ENCODE measurements around the gene GDNF.
"Not testable (repeated sequence)": the region's sequence is repeated elsewhere in the genome, so short reads cannot be mapped to it uniquely, and the experiment has no call there.

GDNF gene, protein sequence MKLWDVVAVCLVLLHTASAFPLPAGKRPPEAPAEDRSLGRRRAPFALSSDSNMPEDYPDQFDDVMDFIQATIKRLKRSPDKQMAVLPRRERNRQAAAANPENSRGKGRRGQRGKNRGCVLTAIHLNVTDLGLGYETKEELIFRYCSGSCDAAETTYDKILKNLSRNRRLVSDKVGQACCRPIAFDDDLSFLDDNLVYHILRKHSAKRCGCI

DNA sequence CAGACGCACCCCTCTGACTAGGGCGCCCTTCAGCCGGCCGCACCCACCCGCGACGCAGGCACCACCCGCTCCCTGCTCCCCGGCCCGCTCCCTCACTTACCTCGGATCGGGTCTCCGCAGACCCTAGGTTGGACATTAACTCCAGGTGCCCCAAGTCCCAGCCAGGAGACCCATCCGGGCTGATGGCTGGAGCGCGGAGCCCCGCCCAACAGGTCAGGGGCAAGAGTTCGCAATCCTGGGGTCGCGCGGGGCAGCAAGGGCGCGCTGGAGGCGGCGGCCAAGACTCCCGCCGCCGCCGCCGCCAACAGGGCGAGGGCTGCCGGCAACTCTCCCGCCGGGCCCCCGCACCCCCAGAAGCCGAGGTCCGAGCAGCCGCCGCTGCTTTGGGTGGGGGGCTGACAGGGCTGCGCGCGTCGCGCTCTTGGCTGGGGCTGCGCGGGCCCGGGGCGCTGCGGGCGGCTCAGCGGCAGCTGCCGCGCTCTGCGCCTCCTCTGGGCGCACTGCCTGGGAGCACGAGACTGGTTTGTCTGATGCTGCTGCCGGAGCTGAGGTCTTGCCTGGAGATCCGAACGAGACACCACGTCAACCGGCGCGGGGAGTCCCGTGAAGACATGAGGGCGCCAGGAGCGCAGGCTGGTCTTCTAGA lies at the start of gene GDNF:
Gene GDNF (minus strand): TSS at position 635 of the 646 bp plus-strand sequence. CDS start 5,245 bp downstream, outside the sequence.
- in situ Hi-C loops (cut with MboI; ENCODE audit: low sequenced_read_pairs) = no loop called here

DNA sequence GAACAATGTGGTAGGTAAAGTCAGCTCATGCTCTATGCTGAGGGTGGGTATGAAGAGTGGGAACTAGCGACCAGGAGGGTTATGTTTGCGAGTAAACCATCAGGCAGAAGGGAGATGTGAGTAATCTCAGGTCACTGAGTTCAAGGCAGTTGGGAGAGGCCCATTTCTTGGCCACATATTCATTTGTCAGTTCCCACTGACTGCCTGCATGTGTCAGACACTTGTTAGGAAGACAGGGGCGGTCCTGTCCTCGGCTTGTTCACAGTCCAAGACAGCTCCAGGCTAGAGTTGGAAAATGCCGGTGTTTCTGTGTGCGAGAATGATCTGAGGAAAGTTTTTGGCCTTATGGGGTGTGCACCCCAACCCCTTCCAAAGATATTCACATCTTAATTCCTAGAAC lies 48.6 kb upstream of the GDNF start:
- in situ Hi-C loops (cut with MboI; ENCODE audit: low sequenced_read_pairs) = no loop called here

DNA sequence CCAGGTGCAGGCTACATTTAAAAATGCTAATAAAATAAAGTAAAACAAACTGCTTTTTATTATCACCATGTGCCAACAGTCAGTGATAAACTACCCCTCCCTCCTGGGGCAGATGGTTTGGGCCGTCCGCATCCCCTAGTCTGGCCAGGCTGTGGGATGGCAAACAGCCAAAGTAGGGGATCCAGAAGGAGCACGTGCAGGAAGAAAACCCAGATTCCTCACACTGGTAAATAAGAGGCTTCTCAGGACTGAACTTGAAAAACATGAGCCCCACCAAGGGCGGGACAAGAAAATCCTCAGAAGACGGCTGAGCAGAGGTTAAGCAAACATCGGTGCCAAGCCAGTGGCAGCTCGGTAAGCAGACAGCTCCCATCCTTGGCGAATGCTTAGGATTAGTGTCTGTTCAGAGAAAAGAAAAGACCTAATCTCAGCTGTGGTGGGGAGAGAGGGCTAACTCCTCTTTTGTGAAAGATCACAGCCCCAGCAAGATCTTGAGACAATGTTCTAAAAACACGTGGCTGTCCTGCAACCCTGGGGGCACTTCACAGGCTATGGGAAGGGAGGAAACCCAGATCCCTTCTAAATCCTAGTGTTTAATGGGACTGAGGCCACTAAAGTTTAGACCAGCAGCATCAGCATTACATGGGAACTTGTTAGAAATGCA lies 46.5 kb upstream of the GDNF start:
- in situ Hi-C loops (cut with MboI; ENCODE audit: low sequenced_read_pairs) = no loop called here

DNA sequence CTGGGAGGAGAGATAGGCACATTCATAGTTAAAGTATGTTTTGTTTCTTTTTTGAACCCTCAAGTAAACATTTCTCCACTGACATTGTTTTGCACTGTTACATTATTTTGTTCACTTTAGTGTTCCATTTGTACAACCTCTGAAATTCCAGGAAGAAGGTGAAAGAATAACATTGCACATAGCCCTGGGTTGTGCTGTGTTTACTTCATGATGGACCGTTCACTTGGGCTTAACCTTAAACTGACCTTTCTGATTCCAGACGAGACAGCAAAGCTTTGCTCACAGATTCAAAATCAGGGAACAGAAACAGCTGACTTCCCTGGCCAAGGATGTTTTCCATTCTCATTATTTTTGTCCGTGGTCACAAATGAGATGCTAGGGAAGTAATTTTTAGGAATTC lies 42.8 kb upstream of the GDNF start:
- in situ Hi-C loops (cut with MboI; ENCODE audit: low sequenced_read_pairs) = no loop called here

DNA sequence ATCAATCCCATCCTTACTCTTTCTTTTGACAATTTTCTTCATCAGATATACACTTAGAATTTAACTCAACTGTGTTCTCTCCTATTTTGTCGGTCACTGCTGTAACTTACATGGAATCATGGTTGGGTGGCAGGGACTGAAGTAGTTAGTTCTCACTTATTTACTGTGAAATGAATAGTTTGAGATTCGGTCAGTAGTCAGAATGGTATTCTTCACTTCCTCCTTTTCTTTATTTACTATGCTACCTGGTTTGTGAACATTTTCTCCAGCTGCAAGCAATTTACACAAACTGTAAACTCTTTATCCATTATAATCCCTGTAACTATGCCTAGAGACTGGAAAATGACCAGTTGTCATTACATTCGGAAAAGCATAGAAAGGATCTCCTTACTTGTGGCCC lies 41.5 kb upstream of the GDNF start:
- in situ Hi-C loops (cut with MboI; ENCODE audit: low sequenced_read_pairs) = no loop called here

DNA sequence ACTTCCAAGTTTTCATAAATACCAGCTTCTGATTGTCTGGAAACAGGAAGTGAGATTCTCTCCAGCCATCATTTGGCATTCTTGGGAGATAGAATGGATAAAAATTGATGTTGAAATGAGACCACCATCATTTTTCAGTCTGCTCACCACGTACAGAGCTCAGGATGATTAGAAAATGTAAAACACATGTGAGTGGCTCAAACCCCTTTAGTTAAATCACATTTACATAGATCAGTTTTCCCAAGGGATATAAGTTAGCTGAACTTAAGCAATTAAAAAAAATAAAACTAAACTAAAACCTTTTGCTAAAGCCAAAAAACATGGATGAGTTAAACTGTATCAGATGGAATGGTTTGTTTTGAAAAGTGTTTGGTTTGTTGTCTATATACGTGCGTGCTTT lies 37.1 kb upstream of the GDNF start:
- in situ Hi-C loops (cut with MboI; ENCODE audit: low sequenced_read_pairs) = no loop called here

DNA sequence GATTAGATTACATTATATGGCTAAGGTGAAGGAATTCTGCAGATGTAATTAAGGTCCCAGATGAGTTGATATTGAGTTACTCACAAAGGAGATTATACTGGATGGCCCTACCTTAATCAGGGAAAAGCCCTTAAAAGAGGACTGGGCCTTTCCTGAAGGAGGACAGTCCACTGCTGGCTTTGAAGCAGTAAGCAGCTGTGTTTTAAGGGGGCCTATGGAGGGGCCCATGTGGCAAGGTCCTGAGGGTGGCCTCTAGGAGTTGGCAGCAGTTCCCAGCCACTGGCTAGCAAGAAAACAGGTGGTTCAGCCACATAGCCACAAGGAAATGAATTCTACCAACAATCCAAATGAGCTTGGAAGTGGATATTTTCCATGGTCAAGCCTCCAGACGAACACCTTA lies 36.4 kb upstream of the GDNF start:
- in situ Hi-C loops (cut with MboI; ENCODE audit: low sequenced_read_pairs) = no loop called here

DNA sequence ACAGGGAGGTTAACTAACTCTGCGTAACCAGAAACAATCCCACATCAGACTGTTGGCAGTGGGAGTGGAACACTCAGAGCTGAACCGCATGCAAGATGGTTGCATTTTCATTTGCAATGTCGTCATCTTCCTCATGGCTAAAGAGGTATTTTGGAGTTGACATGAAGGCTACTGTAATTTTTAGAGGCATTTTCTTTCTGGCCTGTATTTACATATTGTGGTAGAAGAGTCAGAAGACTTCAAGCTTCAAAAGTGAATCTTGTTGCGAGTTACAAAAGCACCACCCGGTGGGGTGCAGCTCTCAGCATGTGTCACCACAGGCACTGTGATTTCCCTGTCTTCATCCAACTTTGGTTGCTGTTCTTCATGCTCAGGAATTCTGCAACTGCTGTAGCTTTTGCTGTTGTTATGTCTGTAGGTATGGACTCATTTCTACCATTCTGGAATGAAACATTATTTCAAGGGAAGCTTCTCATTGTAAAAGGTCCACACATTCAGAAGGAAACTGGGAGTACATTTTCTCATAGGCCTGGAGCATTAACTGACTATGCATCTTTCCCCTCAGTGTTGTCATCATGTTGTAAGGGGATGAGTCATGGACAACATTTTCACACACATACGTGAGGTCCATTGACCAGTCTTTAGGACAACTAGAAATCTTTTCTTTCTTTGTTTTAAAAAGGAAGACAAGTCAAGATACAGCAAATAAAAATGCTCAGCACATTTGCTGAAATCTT lies 35.4 kb upstream of the GDNF start:
- in situ Hi-C loops (cut with MboI; ENCODE audit: low sequenced_read_pairs) = no loop called here

DNA sequence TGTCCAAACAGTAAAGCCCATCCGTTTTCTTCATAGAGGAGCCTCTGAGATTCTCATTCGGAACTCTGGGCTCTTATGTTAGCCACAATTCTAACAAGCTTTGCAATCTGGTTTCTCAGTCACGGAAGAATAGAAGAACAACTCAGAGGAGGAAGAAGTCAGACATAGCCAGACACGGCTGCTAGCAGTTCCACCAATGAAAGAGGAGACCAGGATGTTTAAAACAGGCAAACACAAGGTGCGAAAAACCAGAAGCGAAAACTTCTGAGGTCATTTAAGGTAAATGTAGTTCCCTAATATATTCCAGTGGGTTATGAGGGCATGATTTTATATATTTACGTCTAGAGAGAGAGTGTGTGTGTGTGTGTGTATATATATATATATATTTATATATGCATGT lies 34.1 kb upstream of the GDNF start:
- in situ Hi-C loops (cut with MboI; ENCODE audit: low sequenced_read_pairs) = no loop called here

DNA sequence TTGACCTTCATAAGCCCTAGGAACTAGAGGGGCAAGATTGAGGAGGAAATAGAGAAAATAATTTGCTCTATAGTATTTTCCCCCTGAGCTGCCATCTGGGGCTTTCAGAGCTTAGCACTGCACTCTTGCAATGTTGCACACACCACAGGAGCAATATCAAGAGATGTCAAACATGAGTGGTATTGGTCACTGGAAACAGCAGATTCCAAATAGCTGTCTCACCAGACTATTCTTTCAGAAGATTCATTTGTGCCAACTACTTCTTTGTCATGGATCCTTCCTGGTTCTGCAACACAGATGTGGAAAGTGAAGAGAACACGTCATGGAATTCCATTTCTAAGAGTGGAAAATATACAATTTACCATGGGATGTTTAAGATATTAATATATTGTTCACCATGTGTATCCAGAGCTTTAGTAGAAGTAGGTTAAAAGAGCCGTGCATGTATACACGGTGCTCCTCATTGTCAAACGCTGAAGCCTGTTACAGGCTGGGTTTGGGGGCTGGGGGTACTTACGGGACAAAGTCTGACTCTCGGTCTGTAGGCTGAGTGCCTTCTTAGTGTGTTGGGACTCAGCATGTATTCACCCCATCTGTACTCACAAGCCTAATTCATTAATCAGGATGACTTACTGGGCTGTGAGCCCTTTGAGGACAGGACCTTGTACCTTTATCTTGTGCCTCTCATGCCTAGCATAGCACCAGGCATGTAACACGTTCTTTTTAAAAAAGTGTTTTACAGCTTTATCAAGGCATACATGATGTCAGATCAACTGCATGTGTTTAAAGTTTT lies 31.4 kb upstream of the GDNF start:
- in situ Hi-C loops (cut with MboI; ENCODE audit: low sequenced_read_pairs) = no loop called here

DNA sequence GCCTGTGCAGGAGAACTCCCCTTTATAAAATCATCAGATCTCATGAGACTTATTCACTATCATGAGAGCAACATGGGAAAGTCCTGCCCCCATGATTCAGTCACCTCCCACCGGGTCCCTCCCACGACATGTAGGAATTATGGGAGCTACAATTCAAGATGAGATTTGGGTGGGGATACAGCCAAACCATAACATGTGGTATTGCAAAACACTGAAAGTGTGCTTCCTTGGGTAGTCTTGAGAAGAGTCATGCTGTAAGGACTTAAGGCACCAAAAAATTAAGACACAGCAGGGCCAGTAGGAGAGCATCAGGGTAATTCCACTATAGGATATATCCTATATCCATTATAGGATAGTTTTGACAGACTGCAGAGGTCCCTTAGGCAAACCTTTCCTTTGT lies 29.4 kb upstream of the GDNF start:
- in situ Hi-C loops (cut with MboI; ENCODE audit: low sequenced_read_pairs) = no loop called here

DNA sequence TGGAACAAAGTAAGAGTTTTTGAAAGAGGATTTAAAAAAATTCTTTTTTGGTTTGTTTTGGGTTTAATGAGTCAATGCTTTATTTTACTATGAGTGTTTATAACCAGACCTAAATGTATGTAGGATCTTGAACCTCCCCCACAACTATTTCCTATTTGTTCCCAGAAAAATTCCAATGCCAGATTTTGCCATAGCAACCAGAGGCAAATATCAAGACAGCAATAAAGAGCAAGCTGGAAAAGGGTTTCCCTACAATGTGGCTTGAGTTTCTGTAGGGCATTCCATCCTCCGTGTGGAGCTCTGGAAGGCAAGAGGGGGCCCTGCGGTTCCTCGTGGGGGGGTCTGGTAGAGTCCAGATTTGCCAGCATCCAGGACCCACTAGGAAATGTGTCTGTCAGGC lies 27.8 kb upstream of the GDNF start:
- in situ Hi-C loops (cut with MboI; ENCODE audit: low sequenced_read_pairs) = no loop called here

DNA sequence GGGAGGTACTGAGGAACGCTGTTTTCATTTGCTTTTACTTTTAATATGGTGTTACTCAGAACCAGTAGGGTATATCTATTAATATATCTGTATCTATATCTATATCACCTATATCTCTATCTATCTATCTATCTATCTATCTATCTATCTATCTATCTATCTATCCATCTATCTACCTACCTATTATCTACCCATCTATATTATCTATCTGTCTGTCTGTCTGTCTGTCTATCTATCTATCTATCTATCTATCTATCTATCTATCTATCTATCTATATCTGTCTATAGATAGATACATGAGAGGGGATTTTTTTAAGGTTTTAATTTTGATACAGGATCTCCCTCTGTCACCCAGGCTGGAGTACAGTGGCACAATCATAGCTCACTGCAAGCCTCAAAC lies 23.1 kb upstream of the GDNF start:
- in situ Hi-C loops (cut with MboI; ENCODE audit: low sequenced_read_pairs) = not testable (repeated sequence)

DNA sequence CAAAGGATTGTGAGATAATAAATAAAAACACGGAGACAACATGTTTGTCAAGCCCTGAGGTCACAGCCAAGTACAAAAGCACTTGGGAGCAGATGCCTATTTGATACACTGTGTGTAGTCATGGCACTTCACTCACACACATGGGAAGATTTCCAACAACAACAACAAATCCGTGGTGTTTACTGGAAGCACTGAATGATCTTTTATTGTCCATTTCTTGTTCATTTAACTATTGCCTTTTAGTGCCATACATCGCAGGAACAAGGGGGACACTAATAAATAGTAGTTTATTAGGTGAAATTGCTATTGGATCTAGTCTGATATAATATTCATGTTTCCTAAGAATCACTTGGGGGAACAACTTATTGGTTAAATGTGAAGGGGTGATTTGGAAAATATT lies 20.4 kb upstream of the GDNF start:
- in situ Hi-C loops (cut with MboI; ENCODE audit: low sequenced_read_pairs) = no loop called here

DNA sequence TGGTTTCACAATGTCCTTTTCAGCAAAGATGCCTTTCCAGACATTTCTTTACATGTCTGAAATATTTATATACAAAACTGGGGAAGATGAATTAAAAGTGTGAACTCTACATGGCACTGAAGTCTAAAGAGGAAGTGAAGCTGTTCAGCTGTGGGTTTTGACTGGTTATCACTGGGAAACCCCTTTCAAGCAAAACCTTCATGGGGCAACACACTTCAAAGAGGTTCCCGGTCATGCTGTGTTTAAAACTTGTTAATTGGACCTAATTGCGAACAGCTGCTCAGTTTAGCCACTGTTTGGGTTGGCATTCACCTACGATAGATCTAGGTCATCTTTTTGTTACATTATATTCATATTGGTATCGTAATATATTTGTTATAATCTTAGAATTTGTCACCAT lies 20.0 kb upstream of the GDNF start:
- in situ Hi-C loops (cut with MboI; ENCODE audit: low sequenced_read_pairs) = no loop called here

DNA sequence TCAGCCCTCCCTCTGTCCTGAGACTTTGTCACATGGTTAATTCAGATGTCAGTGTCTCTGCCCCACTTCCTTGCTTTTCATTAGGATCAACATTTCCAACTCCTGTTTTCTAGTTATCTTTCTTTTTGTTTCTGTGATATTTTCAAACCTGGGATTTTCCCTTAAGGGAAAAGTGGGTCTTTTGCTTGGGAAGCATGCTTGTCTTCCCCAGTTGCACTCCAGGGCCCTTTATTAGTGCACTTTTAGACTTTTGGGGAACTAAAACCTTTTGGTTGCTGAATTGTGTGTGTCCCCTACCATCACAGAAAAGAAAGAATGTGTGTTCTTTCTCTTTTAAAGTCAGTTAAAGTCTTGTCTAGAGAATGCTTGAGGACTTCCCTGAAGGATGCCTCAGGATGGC lies 18.4 kb upstream of the GDNF start:
- in situ Hi-C loops (cut with MboI; ENCODE audit: low sequenced_read_pairs) = no loop called here

DNA sequence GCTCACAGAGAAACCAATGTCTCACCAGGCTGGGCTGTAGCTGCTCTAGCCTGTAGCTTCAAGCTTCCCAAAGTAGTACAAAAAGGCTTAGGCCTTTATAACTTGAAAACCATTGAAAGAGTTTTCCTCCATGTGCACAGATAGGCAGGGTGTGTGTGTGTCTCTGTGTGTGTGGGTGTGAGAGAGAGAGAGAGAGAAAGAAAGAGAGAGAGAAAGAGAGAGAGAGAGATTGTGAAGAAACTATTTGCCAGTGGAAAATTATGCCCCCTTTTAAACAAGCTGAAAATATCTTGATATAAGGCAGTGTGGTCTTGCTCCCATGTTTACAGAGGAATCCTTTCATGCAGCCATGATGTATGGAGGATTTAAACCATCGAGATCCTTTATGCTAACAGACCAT lies 17.9 kb upstream of the GDNF start:
- in situ Hi-C loops (cut with MboI; ENCODE audit: low sequenced_read_pairs) = no loop called here

DNA sequence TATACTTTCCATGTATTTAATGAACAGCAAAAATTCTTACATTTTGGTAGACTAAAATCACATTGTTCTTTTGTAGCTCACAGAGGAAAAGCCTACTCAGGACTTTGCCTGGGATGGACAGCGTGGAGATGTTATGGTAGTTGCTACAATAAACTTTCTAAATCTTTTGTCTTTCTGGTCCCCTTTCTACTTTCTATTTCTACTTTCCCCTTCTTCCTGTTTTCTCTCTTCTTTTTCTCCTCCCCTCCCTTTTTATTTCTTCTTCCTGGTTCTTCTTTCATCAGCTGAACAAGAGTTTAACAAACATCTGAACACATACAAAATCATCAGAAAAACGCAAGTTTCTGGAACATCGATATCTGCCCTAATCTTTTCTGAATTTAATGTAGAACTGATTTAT lies 15.6 kb upstream of the GDNF start:
- in situ Hi-C loops (cut with MboI; ENCODE audit: low sequenced_read_pairs) = no loop called here

DNA sequence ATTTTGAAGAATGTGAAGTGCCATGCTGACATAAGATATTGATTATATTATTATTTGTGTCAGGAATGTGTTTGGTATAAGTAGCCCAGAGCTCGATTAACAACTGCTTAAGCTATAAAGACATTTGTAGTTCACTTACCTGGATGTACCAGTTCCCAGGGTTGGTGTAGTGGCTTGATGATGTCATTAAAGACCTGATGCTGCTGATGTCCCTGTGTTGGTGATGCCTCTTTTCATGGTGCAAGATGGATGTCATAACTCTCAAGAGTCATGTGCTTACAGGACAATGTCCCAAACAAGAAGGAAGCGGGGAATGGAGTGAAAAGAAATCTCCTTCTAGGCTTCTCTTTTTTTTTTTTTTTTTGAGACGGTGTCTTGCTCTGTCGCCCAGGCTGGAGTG lies 11.5 kb upstream of the GDNF start:
- in situ Hi-C loops (cut with MboI; ENCODE audit: low sequenced_read_pairs) = no loop called here

DNA sequence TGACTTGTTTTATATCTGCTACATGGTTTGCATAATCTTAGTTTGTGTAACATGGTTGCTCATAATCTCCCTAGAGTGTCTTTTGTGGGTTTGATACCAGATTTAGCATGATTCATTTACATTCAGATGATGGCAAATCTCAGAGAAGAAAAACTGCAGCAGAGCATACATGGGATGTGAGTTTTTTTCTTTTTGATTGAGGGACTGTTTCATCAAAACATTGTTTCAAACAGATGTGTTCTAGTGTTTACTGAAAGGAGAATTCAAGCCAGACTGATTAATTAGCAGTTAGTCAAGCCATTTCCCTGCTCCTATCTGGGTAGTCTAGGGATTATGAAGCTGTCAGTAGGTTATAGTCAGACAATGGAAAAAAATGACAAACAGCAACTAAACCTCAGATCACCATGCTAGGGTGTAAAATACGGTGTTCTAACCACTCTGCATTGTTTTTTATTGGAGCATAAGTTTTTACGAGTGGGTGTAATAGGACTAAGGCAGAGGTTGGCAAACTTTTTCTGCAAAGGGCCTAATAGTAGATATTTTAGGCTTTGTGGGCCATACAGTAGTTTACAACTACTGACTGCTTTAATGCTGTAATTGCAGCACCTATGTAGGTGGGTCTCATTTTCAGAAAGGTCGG lies 10.5 kb upstream of the GDNF start:
- in situ Hi-C loops (cut with MboI; ENCODE audit: low sequenced_read_pairs) = no loop called here

DNA sequence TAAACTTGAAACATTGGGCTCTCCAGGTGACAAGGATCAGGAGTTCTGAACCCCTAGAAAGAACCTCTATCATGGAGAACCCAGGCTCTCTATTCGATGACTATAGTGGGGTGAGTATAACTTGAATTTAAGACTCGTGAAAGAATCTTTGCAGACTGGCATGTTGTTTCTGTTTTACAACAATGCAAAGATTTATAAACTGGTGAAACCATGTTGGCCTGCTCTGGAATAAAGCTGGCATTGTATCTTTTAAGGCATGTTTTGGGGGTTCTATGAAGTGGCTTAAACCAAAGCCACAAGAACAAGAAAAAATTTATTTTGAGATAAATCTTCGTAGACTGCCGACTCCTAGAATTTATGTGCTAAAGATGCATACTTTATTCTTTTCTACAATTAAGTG lies 9.8 kb upstream of the GDNF start:
- in situ Hi-C loops (cut with MboI; ENCODE audit: low sequenced_read_pairs) = no loop called here
